Hepatocyte (in vitro differentiated cells): ENCODE measurements around the gene CSNK1A1L.

Source experiments
- CTCF ChIP-seq: fragments of 200-600 bp; sonication (generic); IDR thresholded peaks from 2 replicates; pipeline ENCODE4 v1.5.1; 2016; ENCODE audit warnings: antibody characterized with exemption, mild to moderate bottlenecking; ENCODE audit not compliant: poor library complexity
- EZH2 ChIP-seq: fragments of 200-600 bp; sonication (generic); IDR thresholded peaks from 2 replicates; pipeline ENCODE4 v1.6.1; 2016; ENCODE audit warnings: antibody characterized with exemption, mild to moderate bottlenecking, borderline replicate concordance

GRCh38 chr13:37123337-37123736 lies 17.9 kb upstream of the CSNK1A1L start:
- TF ChIP-seq CTCF (no peak), EZH2 (no peak)
